Measurements from ENCODE around the gene GPATCH11. TPM values are rescaled to one million over a fixed set of nuclear protein-coding genes. Genes with fewer than 3 reads are reported as not detected.

Gene GPATCH11
- total RNA-seq, 1 donor from 2014 or later: 6.8 TPM

DNA sequence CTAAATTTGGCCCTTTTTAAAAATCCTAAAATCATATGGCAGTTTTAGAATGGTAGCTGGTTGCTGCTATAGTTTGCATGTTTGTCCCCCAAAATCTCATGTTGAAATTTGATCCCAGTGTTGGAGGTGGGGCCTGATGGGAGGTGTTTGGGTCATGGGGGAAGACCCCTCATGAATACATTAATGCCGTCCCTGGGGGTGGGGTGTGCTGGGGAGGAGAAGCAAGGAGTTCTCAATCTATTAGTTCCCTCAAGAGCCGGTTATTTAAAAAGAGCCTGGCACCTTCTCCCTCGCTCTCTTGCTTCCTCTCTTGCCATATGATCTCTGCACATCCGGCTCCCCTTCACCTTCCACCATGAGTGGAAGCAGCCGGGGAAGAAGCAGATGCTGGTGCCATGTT, 20.8 kb downstream of the GPATCH11 start:
- DNase-seq (ENCODE audit: low spot score): no peak

- DNase-seq (ENCODE audit: low spot score): no peak
Measured at GRCh38 chr2:37109523-37109922, 25.2 kb downstream of the GPATCH11 start.

DNA sequence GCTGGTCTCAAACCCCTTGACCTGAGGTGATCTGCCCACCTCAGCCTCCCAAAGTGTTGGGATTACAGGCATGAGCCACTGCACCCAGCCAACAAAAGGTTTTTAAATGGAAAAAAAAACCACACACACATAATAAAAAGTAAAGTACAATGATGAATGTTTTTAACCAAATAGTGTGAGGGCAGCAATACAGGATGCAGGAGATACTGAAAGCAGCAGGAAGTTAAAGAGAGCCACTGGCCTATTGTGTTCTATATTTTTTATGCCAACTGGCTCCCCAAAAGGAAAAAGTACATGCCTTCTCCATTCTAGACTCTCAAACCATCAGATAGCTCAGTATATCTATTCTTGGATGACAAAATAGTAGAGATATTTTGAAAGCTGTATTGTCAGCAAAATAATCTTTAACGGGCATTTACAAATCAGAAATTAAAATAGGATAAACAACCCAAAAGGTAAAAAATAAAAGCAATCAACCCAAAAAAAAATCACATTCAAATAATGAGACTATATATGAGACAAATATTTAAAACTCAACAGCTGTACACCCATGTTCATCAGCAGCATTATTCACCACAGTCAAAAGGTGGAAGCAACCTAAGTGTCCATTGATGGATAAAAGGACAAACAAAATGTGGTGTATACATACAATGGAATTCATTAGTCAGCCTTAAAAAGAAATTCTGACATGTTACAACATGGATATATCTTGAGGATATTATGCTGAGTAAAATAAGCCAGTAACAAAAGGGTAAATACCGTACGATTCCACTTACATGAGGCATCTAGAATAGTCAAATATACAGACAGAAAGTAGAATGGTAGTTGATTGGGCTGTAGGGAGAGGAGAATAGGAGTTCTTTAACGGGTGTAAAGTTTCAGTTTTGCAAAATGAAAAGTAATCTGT, 26.2 kb downstream of the GPATCH11 start:
- no peak for DNase-seq (ENCODE audit: low spot score)

- no peak for DNase-seq (ENCODE audit: low spot score)
Measured at GRCh38 chr2:37111958-37112357, 27.6 kb downstream of the GPATCH11 start.

DNA sequence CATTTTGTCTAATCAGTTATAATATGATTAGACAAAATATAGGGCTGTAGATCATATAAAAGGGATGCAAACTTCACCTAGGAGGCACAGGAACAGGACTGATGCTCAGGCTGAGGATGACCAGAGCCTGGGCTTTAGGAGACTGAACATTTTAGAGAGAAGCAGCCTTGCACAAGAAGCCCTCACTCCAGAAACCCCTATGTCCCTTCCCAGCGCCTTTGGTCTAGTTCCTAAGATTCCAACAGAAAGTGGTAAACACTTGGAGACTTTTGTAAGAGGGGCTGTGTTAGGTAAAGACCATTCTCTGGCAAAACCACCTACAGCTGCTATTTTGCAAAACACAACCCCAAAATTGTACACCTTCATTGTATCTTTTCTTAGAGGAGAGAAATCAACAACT, 33.2 kb downstream of the GPATCH11 start:
- no peak for DNase-seq (ENCODE audit: low spot score)

DNA sequence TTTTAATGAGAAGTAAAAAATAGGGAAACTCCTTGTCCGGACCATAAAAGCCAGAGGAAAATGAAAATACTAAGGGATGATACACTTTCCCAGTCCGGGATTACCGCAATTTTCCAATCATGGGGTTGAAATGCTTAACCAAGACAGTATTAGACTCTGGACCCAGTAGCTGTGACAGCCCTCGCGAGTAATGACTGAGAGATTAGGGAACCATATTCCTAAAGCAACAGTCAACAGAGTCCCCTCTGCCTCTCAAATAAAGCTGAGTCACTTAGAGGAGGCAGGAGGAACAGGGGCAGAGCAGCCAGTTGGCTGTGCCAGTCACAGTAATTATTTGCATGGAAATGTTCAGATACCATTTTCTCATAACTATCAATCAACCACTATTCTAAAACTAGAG, 34.8 kb downstream of the GPATCH11 start:
- DNase-seq (ENCODE audit: low spot score): no peak

DNA sequence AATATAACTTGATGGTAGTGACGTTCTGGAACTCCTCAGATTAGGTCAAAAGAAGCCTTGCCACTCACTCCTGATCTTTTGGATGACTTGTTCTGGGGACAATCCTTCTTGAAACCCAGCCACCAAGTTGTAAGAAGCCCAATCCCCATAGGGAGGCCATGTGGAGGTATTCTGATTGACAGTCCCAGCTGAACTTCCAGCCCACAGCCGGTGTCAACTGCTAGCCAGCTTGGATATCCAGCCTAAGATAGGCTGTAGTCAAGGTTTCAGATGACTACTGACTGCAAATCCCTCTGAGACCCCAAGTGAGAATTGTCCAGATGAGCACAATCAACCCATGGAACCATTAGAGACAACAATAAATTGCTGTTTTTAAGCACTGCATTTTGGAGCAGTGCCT, 41.1 kb downstream of the GPATCH11 start:
- DNase-seq (ENCODE audit: low spot score): no peak

DNA sequence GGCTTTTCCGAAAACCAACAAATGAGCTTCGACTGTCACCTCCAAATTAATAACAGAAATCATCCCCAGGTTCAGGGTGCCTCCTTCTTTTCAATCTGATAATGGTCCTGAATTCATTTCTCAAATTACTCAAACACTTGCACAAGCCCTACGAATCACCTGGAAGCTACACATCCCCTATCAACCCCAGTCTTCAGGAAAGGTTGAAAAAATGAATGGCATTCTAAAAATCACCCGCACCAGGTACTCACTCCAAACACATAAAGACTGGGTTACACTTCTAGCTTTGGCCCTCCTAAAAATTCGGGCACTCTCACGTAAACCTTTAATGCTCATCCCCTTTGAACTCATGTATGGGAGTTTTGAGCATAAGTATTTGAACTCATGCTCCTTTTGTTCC, 48.6 kb downstream of the GPATCH11 start:
- no peak for DNase-seq (ENCODE audit: low spot score)

DNA sequence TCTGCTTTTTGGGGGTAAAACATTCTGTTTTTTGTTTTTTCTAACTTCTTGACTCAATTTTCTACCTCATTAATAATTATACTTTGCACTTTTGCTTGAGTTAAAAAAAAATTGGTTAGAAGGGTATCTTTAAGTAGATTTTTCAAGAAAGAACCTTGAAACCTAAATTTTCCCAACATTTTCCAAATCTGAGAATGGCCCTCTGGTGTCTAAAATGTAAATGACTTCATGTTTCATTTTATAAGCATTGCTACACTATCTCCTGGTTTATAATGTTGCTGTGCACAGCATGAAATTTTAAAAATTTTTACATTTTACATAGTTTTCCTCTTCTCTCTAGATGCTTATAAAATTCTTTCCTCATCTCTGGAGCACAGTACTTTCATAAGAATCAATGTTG, 58.2 kb downstream of the GPATCH11 start:
- DNase-seq (ENCODE audit: low spot score): no peak

DNA sequence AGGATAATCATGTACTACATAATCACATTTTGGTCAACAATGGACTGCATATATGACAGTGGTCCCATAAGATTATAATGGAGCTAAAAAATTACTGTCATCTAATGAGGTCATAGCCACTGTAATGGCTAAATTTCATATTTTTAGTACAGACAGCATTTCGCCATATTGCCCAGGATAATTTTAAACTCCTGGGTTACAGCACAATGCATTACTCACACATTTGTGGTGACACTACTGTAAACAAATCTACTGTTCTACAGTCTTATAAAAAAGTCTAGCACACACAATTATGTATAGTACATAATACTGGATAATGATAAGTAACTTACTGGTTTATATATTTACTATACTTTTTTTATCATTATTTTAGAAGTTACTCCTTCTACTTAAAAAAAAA, 59.7 kb downstream of the GPATCH11 start:
- DNase-seq (ENCODE audit: low spot score): no peak

GRCh38 chr2:37146062-37146461, 61.7 kb downstream of the GPATCH11 start:
- DNase-seq (ENCODE audit: low spot score): no peak

DNA sequence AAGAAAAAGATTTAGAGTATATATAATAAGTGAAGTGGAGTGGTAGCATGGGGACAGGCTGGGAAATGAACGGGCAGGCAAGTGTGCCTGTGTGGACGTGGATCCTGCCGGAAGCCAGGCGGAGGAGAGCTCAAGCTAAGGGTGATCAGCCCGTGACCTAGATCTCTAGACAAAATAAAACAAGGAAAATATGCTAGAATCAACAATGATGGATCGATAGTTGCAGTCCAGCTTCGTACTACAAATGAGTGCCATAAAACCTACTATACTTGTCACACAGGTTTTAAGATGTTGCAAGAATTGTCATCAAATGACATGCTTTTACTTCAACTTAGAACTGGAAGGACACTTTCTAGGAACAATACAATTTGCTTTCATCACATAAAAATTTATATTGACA, 64.0 kb downstream of the GPATCH11 start:
- DNase-seq (ENCODE audit: low spot score): peak; percentile 44

Other genes with a start within 250 kb of the GPATCH11 start
- gene STRN, start 118.0 kb upstream of the GPATCH11 start, total RNA-seq: 26.7 TPM
- gene HEATR5B, start 146 bp upstream of the GPATCH11 start, total RNA-seq: 29.7 TPM
- 47.7 TPM for gene EIF2AK2, start 72.5 kb downstream of the GPATCH11 start, total RNA-seq
- gene SULT6B1, start 104.2 kb downstream of the GPATCH11 start, total RNA-seq: not detected
- 58.6 TPM for gene CEBPZOS, start 112.0 kb downstream of the GPATCH11 start, total RNA-seq
- 52.0 TPM for gene CEBPZ, start 147.1 kb downstream of the GPATCH11 start, total RNA-seq
- 18.6 TPM for gene NDUFAF7, start 147.1 kb downstream of the GPATCH11 start, total RNA-seq
- gene PRKD3, start 240.3 kb downstream of the GPATCH11 start, total RNA-seq: 43.3 TPM